H7 (cell line): ENCODE data around the gene ADGRE3. TPM values are rescaled to one million over a fixed set of nuclear protein-coding genes. Genes with fewer than 3 reads are reported as not detected.

Source experiments
- total RNA-seq: library from RNA; depleted of rRNA; stranded (reverse); fragments of >200 nt; shearing (Covaris generic); gene quantifications from 2 replicates; pipeline ENCODE4 v1.2.3, GENCODE V29; 2014; rRNA removed

Gene ADGRE3
- total RNA-seq, 1 experiment from 2014 or later, result not detected

Other genes starting within 250 kb of the ADGRE3 start
- 108 and 127 TPM in 2 replicates for gene PKN1, start 241.5 kb downstream of the ADGRE3 start, total RNA-seq
- 0.22 and 0.35 TPM in 2 replicates for gene PTGER1, start 199.5 kb downstream of the ADGRE3 start, total RNA-seq
- gene GIPC1, start 178.7 kb downstream of the ADGRE3 start, total RNA-seq, result 97.8 and 116 TPM in 2 replicates
- 44.6 and 46.9 TPM in 2 replicates for gene DNAJB1, start 156.4 kb downstream of the ADGRE3 start, total RNA-seq
- 88.2 and 99.4 TPM in 2 replicates for gene TECR, start 145.2 kb downstream of the ADGRE3 start, total RNA-seq
- 332 and 343 TPM in 2 replicates for gene NDUFB7, start 102.8 kb downstream of the ADGRE3 start, total RNA-seq
- not detected in 2 replicates for gene CLEC17A, start 91.8 kb downstream of the ADGRE3 start, total RNA-seq
- gene ZNF333, start 15.2 kb upstream of the ADGRE3 start, total RNA-seq, result 6.8 and 17.4 TPM in 2 replicates
- not detected in 2 replicates for gene ADGRE2, start 103.7 kb upstream of the ADGRE3 start, total RNA-seq
- not detected in 2 replicates for gene OR7A5, start 160.3 kb upstream of the ADGRE3 start, total RNA-seq
- not detected in 2 replicates for gene OR7C1, start 160.3 kb upstream of the ADGRE3 start, total RNA-seq
- gene OR7A10, start 174.1 kb upstream of the ADGRE3 start, total RNA-seq, result not detected in 2 replicates
- not detected in 2 replicates for gene OR7A17, start 211.3 kb upstream of the ADGRE3 start, total RNA-seq